ENCODE measurements around the gene GNB5.
A peak's percentile ranks its signal among the peaks of the same experiment; 100 is the strongest.
"Not testable (repeated sequence)": the region's sequence is repeated elsewhere in the genome, so short reads cannot be mapped to it uniquely, and the experiment has no call there.

The GNB5 gene

DNA sequence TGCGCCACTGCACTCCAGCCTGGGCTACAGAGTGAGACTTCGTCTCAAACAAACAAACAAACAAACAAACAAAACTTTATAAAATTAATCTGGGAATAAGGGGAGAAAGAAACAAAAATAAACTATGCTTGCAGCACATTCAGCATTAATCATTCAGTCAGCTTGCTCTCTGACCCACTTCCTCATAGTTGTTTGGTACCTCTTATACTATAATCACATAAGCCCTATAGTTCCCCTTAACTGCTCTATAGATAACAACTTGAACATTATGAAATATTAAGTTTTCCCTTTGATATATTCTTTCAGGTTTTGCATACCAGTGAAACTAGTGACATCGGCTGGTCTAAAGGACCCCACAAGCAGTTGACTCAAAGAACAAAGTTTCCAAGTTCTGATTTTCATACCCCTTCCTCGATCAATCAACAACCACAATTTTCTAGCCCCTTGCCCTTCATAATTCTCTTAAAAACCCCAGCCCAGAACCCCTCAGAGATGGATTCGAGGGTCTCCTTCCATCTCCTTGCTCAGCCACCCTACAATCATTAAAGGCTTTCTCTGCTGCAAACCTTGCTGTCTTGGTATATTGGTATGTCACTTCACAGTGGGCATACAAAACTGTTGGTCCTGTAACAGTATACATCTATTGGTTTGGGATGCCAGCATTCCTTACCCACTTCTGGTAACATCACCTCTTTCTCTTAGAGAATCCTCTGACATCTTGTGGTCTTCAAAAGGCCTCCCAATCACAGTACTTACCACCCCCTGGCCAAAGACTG is 105.0 kb downstream of the GNB5 start:
- H3K36me3 ChIP-seq (ENCODE audit: low read depth) = no peaks in the 10 kb centered on the region
- no peak overlapping the region for H3K4me3 ChIP-seq (ENCODE audit: severe bottlenecking)
- no peak overlapping the region for H3K27ac ChIP-seq (ENCODE audit: poor library complexity, severe bottlenecking)
- DNase-seq (ENCODE audit: low spot score) (no peak), ATAC-seq (ENCODE audit: low read depth) (no peak)
- no peaks in the 10 kb centered on the region for H3K27me3 ChIP-seq (ENCODE audit: insufficient read depth, poor library complexity, severe bottlenecking)
- H3K4me1 ChIP-seq (ENCODE audit: insufficient read depth, poor library complexity, severe bottlenecking) = peaks cover 9% of the 10 kb centered on the region
- H3K9me3 ChIP-seq (ENCODE audit: severe bottlenecking) = peaks cover 12% of the 10 kb centered on the region
- TF ChIP-seq, protein P1, sequence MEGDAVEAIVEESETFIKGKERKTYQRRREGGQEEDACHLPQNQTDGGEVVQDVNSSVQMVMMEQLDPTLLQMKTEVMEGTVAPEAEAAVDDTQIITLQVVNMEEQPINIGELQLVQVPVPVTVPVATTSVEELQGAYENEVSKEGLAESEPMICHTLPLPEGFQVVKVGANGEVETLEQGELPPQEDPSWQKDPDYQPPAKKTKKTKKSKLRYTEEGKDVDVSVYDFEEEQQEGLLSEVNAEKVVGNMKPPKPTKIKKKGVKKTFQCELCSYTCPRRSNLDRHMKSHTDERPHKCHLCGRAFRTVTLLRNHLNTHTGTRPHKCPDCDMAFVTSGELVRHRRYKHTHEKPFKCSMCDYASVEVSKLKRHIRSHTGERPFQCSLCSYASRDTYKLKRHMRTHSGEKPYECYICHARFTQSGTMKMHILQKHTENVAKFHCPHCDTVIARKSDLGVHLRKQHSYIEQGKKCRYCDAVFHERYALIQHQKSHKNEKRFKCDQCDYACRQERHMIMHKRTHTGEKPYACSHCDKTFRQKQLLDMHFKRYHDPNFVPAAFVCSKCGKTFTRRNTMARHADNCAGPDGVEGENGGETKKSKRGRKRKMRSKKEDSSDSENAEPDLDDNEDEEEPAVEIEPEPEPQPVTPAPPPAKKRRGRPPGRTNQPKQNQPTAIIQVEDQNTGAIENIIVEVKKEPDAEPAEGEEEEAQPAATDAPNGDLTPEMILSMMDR (IDR thresholded peaks at IDR 0.05; ENCODE audit: poor library complexity, severe bottlenecking) = no peak

DNA sequence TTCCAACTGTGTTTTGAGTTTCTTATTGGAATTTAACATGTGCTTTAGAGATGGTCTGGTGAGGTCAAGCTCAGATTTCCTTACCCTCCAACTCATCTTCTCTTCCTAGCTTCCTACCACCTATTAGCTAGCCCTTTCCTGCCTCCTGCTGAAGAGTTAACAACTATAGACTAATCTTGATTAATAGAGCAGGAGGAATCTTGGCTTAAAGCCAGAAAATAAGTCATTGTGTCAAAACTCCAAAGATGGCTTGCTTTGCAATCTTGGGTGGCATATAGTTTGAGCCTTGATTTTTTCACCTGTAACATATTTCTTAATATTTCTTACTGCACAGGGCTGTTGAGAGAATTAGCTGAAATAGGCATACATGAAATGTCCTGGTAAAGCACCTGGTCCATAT is 105.9 kb downstream of the GNB5 start:
- H3K4me3 ChIP-seq (ENCODE audit: severe bottlenecking) = no peak overlapping the region
- H3K36me3 ChIP-seq (ENCODE audit: low read depth) = no peaks in the 10 kb centered on the region
- no peaks in the 10 kb centered on the region for H3K27me3 ChIP-seq (ENCODE audit: insufficient read depth, poor library complexity, severe bottlenecking)
- TF ChIP-seq, protein P1 (IDR thresholded peaks at IDR 0.05; ENCODE audit: poor library complexity, severe bottlenecking) = peak; percentile 25
- peaks cover 11% of the 10 kb centered on the region for H3K4me1 ChIP-seq (ENCODE audit: insufficient read depth, poor library complexity, severe bottlenecking)
- peak overlapping the region; percentile 8 for H3K27ac ChIP-seq (ENCODE audit: poor library complexity, severe bottlenecking)
- ATAC-seq (ENCODE audit: low read depth) (peak; percentile 59; the same call in 2 of the 3 replicates), DNase-seq (ENCODE audit: low spot score) (no peak)
- H3K9me3 ChIP-seq (ENCODE audit: severe bottlenecking) = peaks cover 9% of the 10 kb centered on the region

DNA sequence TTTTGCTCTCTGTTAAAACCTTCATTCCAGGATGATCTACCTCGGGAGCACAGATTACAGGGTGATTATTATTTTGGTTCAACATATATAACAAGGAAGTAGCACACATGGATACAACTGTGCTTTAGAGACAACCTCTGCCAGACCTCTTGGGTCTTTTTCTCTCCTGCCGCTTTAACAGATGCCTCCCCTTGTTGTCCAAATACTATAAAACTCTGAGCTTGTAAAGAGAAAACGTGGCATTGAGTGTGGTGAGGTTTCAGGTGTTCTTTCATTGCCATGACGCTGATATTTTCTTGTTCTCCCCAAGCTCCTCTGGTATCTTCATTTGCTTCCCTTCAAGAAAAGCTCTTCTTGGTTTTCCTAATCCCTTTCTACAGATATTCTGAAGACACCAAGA is 107.6 kb downstream of the GNB5 start:
- Histone ChIP-seq H3K4me1 (ENCODE audit: insufficient read depth, poor library complexity, severe bottlenecking) (peaks cover 28% of the 10 kb centered on the region), H3K27me3 (ENCODE audit: insufficient read depth, poor library complexity, severe bottlenecking) (no peaks in the 10 kb centered on the region), H3K36me3 (ENCODE audit: low read depth) (no peaks in the 10 kb centered on the region), H3K4me3 (ENCODE audit: severe bottlenecking) (no peak overlapping the region), H3K9me3 (ENCODE audit: severe bottlenecking) (peaks cover 7% of the 10 kb centered on the region), H3K27ac (ENCODE audit: poor library complexity, severe bottlenecking) (no peak overlapping the region)
- no peak for DNase-seq (ENCODE audit: low spot score)
- TF ChIP-seq, protein P1 (IDR thresholded peaks at IDR 0.05; ENCODE audit: poor library complexity, severe bottlenecking) = no peak
- ATAC-seq (ENCODE audit: low read depth) = no peak

DNA sequence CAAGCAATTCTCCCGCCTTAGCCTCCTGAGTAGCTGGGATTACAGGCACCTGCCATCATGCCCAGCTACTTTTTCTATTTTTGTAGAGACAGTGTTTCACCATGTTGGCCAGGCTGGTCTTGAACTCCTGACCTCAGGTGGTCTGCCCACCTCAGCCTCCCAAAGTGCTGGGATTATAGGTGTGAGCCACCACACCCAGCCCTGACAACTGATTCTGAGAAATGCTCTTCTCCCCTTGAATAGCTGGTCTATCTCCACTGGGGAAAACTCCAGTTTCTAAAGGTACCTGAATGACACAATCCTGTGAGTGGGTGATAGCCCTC is 108.2 kb downstream of the GNB5 start:
- not testable (repeated sequence) for ATAC-seq (ENCODE audit: low read depth); H3K9me3 ChIP-seq (ENCODE audit: severe bottlenecking); H3K36me3 ChIP-seq (ENCODE audit: low read depth); H3K27ac ChIP-seq (ENCODE audit: poor library complexity, severe bottlenecking); H3K4me3 ChIP-seq (ENCODE audit: severe bottlenecking); DNase-seq (ENCODE audit: low spot score); H3K27me3 ChIP-seq (ENCODE audit: insufficient read depth, poor library complexity, severe bottlenecking)
- H3K4me1 ChIP-seq (ENCODE audit: insufficient read depth, poor library complexity, severe bottlenecking) = peaks cover 34% of the 10 kb centered on the region

DNA sequence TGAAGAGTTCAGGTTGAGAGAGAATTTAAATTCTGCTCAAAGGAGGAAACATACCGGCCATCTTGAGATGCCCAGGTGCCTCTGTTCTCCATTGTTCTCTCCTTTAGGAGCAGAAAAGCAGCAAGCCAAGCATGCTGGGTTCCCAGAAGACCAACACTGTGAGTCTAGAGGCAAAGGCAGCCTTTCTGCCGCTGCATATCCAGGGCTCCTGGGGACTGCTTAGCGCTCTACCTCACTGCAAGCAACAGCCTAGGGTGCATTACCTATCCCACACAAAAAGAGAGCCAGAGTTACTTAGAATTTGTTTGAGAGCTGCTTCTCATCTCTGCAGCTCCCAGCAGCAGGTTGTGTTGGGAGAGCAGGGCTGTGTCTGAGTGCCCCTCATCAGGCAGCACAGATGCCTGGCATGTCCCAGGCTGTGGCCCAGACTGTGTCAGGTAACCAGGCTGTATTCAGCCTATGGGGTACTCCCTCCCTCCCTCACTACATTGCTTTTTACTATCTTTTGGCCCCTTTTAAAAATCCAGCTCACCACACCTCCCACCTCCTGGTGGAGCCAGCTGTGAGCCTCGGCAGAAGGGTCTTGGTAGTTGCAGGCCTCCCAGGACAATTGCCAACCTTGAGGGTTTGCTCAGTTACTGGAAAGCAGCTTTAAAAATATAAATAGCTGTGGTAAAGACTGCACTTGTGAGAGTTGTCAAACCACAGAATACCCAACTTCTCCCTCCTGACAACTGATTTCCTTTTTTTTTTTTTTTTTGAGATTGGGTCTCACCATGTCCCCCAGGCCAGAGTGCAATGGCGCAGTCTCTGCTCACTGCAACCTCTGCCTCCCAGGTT is 108.8 kb downstream of the GNB5 start:
- H3K27ac ChIP-seq (ENCODE audit: poor library complexity, severe bottlenecking) = no peak overlapping the region
- no peak overlapping the region for H3K4me3 ChIP-seq (ENCODE audit: severe bottlenecking)

More for the DNA sequence above, 108.8 kb downstream of the GNB5 start:
- Histone ChIP-seq H3K9me3 (ENCODE audit: severe bottlenecking) (peaks cover 7% of the 10 kb centered on the region), H3K27me3 (ENCODE audit: insufficient read depth, poor library complexity, severe bottlenecking) (no peaks in the 10 kb centered on the region), H3K4me1 (ENCODE audit: insufficient read depth, poor library complexity, severe bottlenecking) (peaks cover 40% of the 10 kb centered on the region), H3K36me3 (ENCODE audit: low read depth) (no peaks in the 10 kb centered on the region)
- TF ChIP-seq, protein P1 (IDR thresholded peaks at IDR 0.05; ENCODE audit: poor library complexity, severe bottlenecking) = no peak
- ATAC-seq (ENCODE audit: low read depth) (no peak), DNase-seq (ENCODE audit: low spot score) (peak; percentile 51)
